GM21717 (cell line): ENCODE results near the gene UBE2E1.

Source experiments
- ATAC-seq: cut with Tn5 transposase; IDR thresholded peaks from one replicate; pipeline ENCODE4 v1.9.1; 2021; ENCODE audit warnings: mild to moderate bottlenecking, moderate library complexity; ENCODE audit not compliant: unreplicated experiment

Gene UBE2E1

GRCh38 chr3:23793528-23794134 lies 12.1 kb upstream of the UBE2E1 start:
- ATAC-seq: no peak

GRCh38 chr3:23795096-23795495 lies 10.7 kb upstream of the UBE2E1 start:
- no peak for ATAC-seq

GRCh38 chr3:23796518-23796917 lies 9.2 kb upstream of the UBE2E1 start:
- ATAC-seq: no peak

- ATAC-seq: peak; percentile 94
These were observed 8.3 kb upstream of the UBE2E1 start for GRCh38 chr3:23797491-23797890.

- no peak for ATAC-seq
These were observed 7.3 kb upstream of the UBE2E1 start for GRCh38 chr3:23798456-23798855.

DNA sequence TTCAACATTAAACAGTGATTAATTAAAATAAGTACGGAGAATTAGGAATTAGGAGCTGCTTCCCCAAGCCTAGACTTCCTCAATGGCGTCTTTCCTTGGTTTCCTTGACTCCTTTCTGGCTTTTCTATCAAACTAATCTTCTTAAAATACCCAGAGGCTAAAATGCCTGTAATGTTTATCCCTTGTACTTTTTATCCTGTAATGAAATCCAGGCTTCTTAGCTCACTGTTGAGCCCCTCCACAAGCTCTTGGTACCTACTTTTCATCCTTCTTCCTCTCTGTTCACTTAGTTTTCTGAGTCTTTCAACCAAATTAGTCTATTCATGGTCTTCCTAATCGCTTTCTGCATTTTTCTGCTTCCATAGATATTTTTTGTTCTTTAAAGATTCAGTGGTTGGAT lies 6.9 kb upstream of the UBE2E1 start:
- no peak for ATAC-seq

- no peak for ATAC-seq
These were observed 5.0 kb upstream of the UBE2E1 start for GRCh38 chr3:23800731-23801130.

DNA sequence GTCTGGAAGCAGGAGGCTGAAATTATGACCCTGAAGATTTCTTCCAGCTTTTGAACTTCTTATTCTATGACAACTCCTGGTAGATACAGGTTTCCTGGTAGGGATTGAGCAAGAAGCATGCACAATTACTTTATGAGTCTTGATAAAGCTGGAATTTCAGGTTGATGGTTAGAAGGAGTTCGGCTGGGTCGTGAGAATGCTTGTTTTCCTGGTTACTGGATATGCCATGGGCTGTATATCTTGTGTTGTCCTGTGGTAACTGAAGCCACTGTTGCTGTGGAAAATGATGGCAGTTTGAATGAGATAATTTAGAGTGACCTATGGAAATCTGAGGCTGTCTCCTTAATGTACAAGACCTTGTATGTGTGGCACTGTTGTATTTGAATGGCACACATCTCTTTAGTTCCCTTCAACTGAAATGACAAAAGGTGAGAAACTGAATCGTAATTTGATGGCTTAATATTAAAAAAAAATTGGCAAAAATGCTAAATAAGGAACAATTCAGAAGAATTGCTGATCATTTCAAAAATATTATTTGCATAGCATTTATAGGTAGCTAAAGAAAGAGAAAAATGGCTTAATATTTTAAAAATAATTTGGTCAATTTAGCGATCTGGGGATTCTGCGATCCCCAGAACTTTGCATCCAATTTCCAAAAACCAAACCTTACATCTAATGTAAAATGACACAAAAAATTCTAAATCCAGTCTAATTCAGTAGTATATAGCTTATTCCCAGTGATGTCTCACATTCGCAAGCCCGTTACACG lies 1.1 kb upstream of the UBE2E1 start:
- no peak for ATAC-seq

DNA sequence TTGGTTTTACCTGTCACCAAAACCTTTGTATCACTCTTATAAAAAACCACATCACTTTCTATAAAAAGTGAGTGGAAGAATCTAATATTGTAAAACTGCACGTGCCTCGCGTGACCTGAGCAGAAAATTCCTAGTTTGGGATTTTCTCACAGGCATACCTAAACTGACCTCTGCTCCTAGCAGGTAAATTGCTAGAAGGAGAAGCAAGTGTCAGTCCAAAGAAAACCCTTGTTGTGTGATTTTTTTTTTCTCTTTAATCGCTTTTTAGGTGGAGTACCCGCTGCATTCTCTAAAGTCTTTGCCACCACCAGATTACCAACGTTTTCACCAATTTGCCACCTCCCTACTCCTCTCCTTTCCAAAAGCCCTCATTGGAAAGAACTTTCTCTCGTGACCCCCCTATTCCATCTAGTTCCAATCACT lies 534 bp upstream of the UBE2E1 start:
- ATAC-seq: no peak

- peak; percentile 1 for ATAC-seq
These were observed 1.0 kb downstream of the UBE2E1 start for GRCh38 chr3:23806534-23807423.

DNA sequence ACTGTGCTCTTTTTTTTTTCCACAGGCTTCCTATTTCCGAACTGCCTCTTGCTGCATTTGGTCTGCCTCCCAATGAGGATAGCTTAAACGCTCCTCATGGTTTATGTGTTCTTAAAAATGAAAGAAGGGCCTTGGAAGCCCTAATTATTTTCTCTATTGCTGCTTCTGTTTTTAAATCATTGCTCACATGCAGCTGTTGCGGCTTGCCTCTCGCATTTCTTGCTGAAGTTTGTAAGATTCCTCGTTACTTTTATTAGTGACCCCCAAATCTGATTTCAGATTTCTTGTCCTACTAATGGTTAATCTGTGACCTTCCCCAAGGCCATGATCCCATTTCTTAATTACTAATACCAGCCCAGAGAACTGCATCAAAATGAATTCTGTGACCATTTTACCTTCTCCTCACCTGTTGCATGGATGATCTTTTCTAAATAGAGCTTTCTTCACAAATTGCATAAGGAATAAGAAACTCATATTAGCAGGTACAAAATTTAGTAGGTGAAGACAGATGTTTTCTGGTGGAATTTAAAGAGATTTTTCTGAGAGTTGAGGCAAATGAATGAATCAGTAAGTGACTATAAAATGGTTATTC lies 1.8 kb downstream of the UBE2E1 start:
- ATAC-seq: no peak

GRCh38 chr3:23808525-23808924 lies 2.8 kb downstream of the UBE2E1 start:
- no peak for ATAC-seq

GRCh38 chr3:23809294-23809693 lies 3.5 kb downstream of the UBE2E1 start:
- no peak for ATAC-seq

DNA sequence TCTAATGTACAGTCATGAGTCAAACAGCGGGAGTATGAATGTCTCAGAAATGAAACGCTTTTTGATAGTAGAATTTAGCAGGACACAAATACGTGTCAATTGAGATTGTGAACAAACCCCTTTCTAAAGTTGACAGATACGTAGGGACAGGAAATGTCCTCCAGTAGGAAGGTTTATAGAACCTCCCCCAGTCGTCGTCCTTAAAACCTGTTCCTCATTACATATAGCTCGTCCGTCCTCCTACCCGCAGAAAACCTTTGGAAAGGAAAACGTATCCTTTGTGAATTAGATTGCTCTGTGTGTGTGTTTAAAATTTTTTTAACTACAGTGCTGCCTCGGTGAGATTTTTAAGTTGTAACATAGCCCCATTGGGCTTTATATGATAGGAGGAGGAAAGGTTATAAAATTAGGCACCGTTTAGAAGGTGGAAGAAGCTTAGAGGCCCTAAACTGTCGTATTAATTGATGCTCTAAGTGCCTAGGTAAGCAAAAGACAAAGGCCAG lies 4.1 kb downstream of the UBE2E1 start:
- no peak for ATAC-seq

DNA sequence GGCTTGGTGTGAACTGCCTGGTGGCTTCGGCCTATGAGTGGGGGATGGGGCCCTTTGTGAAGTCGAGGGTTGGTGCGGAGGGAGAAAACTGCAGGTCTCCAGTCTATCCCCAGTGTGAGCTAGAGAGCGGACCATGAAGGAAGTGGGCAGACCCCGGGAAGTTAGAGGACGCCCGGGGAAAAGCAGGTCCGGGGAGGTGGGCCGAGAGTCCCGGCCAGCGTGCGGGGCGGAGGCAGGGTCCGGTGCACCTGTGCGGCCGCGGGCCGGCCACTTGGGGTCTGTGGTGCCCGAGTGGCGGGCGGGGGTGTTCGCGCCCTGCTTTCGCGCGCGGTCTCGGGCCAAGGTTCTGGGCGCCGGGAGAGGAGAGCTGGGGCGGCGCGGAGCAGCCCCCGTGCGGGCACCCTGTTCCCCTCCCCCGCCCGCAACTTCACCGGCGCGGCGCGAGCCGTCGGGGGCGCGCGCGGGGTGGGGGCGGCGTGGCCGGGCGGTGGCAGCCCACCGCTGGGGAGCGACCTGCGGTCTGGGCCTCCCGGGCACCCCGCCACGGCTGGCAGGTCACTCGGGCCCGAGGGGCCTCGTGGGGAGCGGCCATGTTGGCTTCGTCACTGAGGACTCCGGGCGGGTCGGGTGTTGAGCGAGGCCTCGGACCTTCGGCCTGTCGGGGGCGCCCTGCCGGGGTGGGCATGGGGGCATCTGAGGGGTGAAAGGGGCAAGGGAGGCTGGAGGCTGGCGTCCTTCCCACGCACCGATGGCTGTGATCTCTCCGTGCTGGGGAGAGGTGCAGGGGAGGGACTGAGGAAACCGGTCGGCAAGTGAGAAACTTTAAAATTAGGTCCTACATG lies 4.8 kb downstream of the UBE2E1 start:
- peak; percentile 28 for ATAC-seq

GRCh38 chr3:23811185-23811527 lies 5.4 kb downstream of the UBE2E1 start:
- no peak for ATAC-seq

- peak; percentile 60 for ATAC-seq
These were observed 6.2 kb downstream of the UBE2E1 start for GRCh38 chr3:23811919-23812318.

DNA sequence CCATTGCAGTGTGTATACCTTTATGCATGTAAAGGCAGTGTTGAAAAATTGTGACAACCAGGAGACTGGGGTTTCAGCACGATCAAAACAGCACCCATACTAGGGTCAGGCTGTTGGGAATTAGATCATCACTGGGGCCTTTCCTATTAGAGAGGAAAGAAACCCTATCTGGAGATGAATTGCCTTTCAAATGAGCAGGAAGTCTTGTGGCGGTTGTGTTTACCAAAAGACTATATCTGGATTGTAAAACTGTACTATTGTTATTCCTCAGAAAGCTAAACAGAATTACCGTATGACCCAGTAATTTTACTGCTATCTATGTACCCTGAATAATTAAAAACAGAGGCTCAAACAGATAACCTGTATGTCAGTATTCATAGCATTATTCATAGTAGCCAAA lies 10.1 kb downstream of the UBE2E1 start:
- no peak for ATAC-seq

DNA sequence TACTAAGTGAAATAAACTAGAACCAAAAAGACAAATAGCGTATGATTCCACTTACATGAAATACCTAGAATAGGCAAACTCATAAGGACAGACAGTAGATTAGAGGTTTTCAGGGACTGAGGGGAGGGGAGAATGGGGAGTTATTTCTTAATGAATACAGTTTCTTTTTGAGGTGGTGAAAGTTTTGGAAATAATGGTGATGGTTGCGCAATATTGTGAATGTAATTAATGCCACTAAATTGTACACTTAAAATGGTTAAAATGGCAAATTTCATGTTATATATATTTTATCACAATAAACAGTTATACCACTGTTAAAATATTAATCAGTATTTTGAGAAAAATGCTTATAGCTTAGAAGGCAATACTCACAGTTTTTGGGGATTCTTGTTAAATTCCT lies 11.0 kb downstream of the UBE2E1 start:
- no peak for ATAC-seq

DNA sequence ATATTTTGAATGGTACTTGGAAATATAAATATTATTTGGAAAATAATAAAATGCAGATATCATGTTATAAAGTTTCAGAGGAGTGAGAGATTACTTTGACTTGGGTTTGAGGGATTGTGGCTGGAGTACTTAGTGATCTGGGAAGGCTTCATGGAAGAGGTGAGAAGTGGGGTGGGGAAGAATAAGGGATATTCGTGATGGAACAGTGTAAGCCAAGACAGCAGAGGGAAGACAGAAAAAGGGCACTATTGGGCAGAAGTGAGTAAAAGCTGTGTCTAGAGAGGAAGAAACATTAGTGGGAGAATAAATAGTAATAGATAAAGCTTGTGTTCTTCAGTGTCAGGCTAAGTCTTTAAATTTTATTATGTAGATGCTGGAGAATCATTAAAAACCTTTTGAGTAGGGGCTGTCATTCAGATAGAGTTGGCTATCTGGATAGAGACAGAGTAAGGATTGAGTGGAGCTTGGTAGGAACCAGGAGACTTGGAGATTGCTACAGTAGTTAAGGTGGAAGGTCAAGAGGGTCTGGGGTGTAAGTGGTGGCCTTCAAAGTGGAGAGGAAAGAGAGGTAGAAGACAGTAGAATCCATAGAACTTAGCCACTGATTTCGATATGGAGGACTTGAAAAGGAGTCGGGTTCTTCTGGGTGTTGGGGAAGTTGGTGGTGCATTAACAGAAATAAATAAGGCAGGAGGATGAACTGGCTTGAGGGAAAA lies 11.9 kb downstream of the UBE2E1 start:
- ATAC-seq: no peak
